Adipose tissue (tissue), 3 donors: ENCODE results near the gene RBM20. TPM values are rescaled to one million over a fixed set of nuclear protein-coding genes. Genes with fewer than 3 reads are reported as not detected.

Experiments
- H3K27ac ChIP-seq: one replicate; pipeline ENCODE4 v1.5.1; 2013; ENCODE audit warnings: low read depth, low read length
- WGBS, 3 donors: extraction: QIAGEN DNeasy Blood & Tissue Kit; methylation state at CpG; one replicate each; pipeline ENCODE4 v1.1.7; 2013; 5-methylcytosine and 5-hydroxymethylcytosine counted together
- polyA plus RNA-seq, 3 donors: library from polyadenylated mRNA; stranded (reverse); fragments of 200-250 nt; gene quantifications; one replicate each; pipeline ENCODE4 v1.2.3, GENCODE V29; 2013
- donor health status: healthy with polysubstance abuse.
- donor health status: Bipolar disorder and iron deficiency.
- donor health status: healthy.

RBM20 gene
- polyA plus RNA-seq, 3 donors, result 0.67 to 7.1 (median 1.6) TPM

- no peak overlapping the region for H3K27ac ChIP-seq
- WGBS, 3 donors, result 44 to 90% (median 87%) methylated on average over 1 of the region's 1 CpG
These were observed 180.0 kb downstream of the RBM20 start for GRCh38 chr10:110824152-110824441.

GRCh38 chr10:110824660-110825059 is 180.5 kb downstream of the RBM20 start:
- 41 to 88% (median 82%) methylated on average over 5 of the region's 5 CpGs for WGBS, 3 donors
- no peak overlapping the region for H3K27ac ChIP-seq

GRCh38 chr10:110825508-110825907 is 181.4 kb downstream of the RBM20 start:
- WGBS, 3 donors, result 79 to 91% (median 89%) methylated on average over 1 of the region's 1 CpG
- no peak overlapping the region for H3K27ac ChIP-seq

- 60 to 64% (median 62%) methylated on average over 4 of the region's 4 CpGs for WGBS, 3 donors
- H3K27ac ChIP-seq, result no peak overlapping the region
These were observed 183.3 kb downstream of the RBM20 start for GRCh38 chr10:110827410-110827809.

- WGBS, 3 donors, result 60 to 65% (median 64%) methylated on average over 8 of the region's 8 CpGs
- H3K27ac ChIP-seq, result no peak overlapping the region
These were observed 183.7 kb downstream of the RBM20 start for GRCh38 chr10:110827875-110828274.

GRCh38 chr10:110828525-110828924 is 184.4 kb downstream of the RBM20 start:
- no peak overlapping the region for H3K27ac ChIP-seq
- WGBS, 3 donors, result 43 to 78% (median 47%) methylated on average over 2 of the region's 2 CpGs

- H3K27ac ChIP-seq, result no peak overlapping the region
These were observed 185.7 kb downstream of the RBM20 start for GRCh38 chr10:110829721-110830410.

GRCh38 chr10:110833234-110833940 is 189.3 kb downstream of the RBM20 start:
- WGBS, 3 donors, result 60 to 90% (median 85%) methylated on average over 13 of the region's 13 CpGs
- H3K27ac ChIP-seq, result no peak overlapping the region

More at GRCh38 chr10:110829721-110830410, 185.7 kb downstream of the RBM20 start:
- WGBS, 3 donors, result 85 to 93% (median 90%) methylated on average over 11 of the region's 11 CpGs

GRCh38 chr10:110833941-110834628 is 189.9 kb downstream of the RBM20 start:
- H3K27ac ChIP-seq, result no peak overlapping the region
- WGBS, 3 donors, result 31 to 92% (median 90%) methylated on average over 14 of the region's 14 CpGs

- 24 to 48% (median 43%) methylated on average over 6 of the region's 6 CpGs for WGBS, 3 donors
- no peak overlapping the region for H3K27ac ChIP-seq
These were observed 190.6 kb downstream of the RBM20 start for GRCh38 chr10:110834629-110835301.

GRCh38 chr10:110835841-110836240 is 191.7 kb downstream of the RBM20 start:
- 51 to 66% (median 64%) methylated on average over 7 of the region's 7 CpGs for WGBS, 3 donors
- H3K27ac ChIP-seq, result no peak overlapping the region

- 86 to 93% (median 91%) methylated on average over 3 of the region's 3 CpGs for WGBS, 3 donors
- no peak overlapping the region for H3K27ac ChIP-seq
These were observed 192.6 kb downstream of the RBM20 start for GRCh38 chr10:110836706-110837105.

GRCh38 chr10:110837418-110838171 is 193.5 kb downstream of the RBM20 start:
- H3K27ac ChIP-seq, result no peak overlapping the region
- 55 to 83% (median 69%) methylated on average over 2 of the region's 2 CpGs for WGBS, 3 donors

GRCh38 chr10:110840225-110840922 is 196.2 kb downstream of the RBM20 start:
- WGBS, 3 donors, result 36 to 63% (median 60%) methylated on average over 5 of the region's 5 CpGs
- H3K27ac ChIP-seq, result no peak overlapping the region

- 55 to 83% (median 74%) methylated on average over 3 of the region's 3 CpGs for WGBS, 3 donors
- no peak overlapping the region for H3K27ac ChIP-seq
These were observed 196.8 kb downstream of the RBM20 start for GRCh38 chr10:110840923-110841428.

- 92 to 94% (median 93%) methylated on average over 9 of the region's 9 CpGs for WGBS, 3 donors
- no peak overlapping the region for H3K27ac ChIP-seq
These were observed 197.7 kb downstream of the RBM20 start for GRCh38 chr10:110841767-110842267.

- H3K27ac ChIP-seq, result no peak overlapping the region
- WGBS, 3 donors, result 62 to 79% (median 67%) methylated on average over 7 of the region's 7 CpGs
These were observed 198.3 kb downstream of the RBM20 start for GRCh38 chr10:110842326-110842904.
